HEK293T (cell line): Measurements from ENCODE around the gene SC5D.

Source experiments
- CTCF ChIA-PET: fragments of 350-600 bp; formaldehyde crosslinking; extraction: SDS; loops from one replicate; lab custom pipeline; 2021; ENCODE audit warnings: antibody characterized with exemption, inconsistent platforms; lab: Yijun Ruan, JAX
- POLR2A ChIA-PET: fragments of 350-600 bp; formaldehyde crosslinking; extraction: SDS; loops from one replicate; lab custom pipeline; 2020; ENCODE audit warnings: antibody characterized with exemption, inconsistent platforms; lab: Yijun Ruan, JAX
- DNase-seq: peaks from one replicate; pipeline ENCODE4 v3.0.0; 2012; ENCODE audit warnings: mixed read lengths; ENCODE audit errors: extremely low spot score
- ARNT ChIP-seq: fragments of 450-650 bp; IDR thresholded peaks from 2 replicates; pipeline ENCODE4 v1.6.1; 2017; ENCODE audit warnings: mild to moderate bottlenecking
- BHLHE40 ChIP-seq: fragments of 450-650 bp; IDR thresholded peaks from 2 replicates; pipeline ENCODE4 v1.6.1; 2016; ENCODE audit warnings: mild to moderate bottlenecking, moderate library complexity, borderline replicate concordance
- CTBP1 ChIP-seq: fragments of 450-650 bp; IDR thresholded peaks from 2 replicates; pipeline ENCODE4 v1.6.1; 2016; ENCODE audit warnings: borderline replicate concordance
- ELF4 ChIP-seq: fragments of 450-650 bp; IDR thresholded peaks from 2 replicates; pipeline ENCODE4 v1.6.1; 2017; ENCODE audit warnings: antibody characterized with exemption
- FOXA1 ChIP-seq: fragments of 450-650 bp; IDR thresholded peaks from 2 replicates; pipeline ENCODE4 v1.6.1; 2016; ENCODE audit warnings: mild to moderate bottlenecking
- FOXK2 ChIP-seq: fragments of 450-650 bp; IDR thresholded peaks from 2 replicates; pipeline ENCODE4 v1.6.1; 2016; ENCODE audit warnings: mild to moderate bottlenecking
- FOXM1 ChIP-seq: fragments of 450-650 bp; IDR thresholded peaks from 2 replicates; pipeline ENCODE4 v1.6.1; 2017; ENCODE audit warnings: mild to moderate bottlenecking, borderline replicate concordance
- HDGF ChIP-seq: fragments of 450-650 bp; IDR thresholded peaks from 2 replicates; pipeline ENCODE4 v1.6.1; 2017; ENCODE audit warnings: antibody characterized with exemption, borderline replicate concordance
- L3MBTL2 ChIP-seq: fragments of 450-650 bp; conservative IDR thresholded peaks from 2 replicates; pipeline ENCODE4 v1.6.1; 2016; ENCODE audit warnings: mild to moderate bottlenecking
- LEF1 ChIP-seq: fragments of 450-650 bp; IDR thresholded peaks from 2 replicates; pipeline ENCODE4 v1.6.1; 2017; ENCODE audit warnings: mild to moderate bottlenecking, borderline replicate concordance
- NFRKB ChIP-seq: fragments of 450-650 bp; IDR thresholded peaks from 2 replicates; pipeline ENCODE4 v1.6.1; 2016; ENCODE audit warnings: mild to moderate bottlenecking, moderate library complexity
- PKNOX1 ChIP-seq: fragments of 450-650 bp; IDR thresholded peaks from 2 replicates; pipeline ENCODE4 v1.6.1; 2016
- SP1 ChIP-seq: fragments of 450-650 bp; IDR thresholded peaks from 2 replicates; pipeline ENCODE4 v1.6.1; 2017
- SUZ12 ChIP-seq: fragments of 450-650 bp; IDR thresholded peaks from 2 replicates; pipeline ENCODE4 v1.6.1; 2016; ENCODE audit warnings: mild to moderate bottlenecking
- TARDBP ChIP-seq: fragments of 450-650 bp; IDR thresholded peaks from 2 replicates; pipeline ENCODE4 v1.6.1; 2016
- ZNF384 ChIP-seq: fragments of 450-650 bp; IDR thresholded peaks from 2 replicates; pipeline ENCODE4 v1.6.1; 2016

The SC5D gene

GRCh38 chr11:121304759-121305158, 12.2 kb downstream of the SC5D start:
- CTCF ChIA-PET = no interaction called here
- DNase-seq = no peak
- POLR2A ChIA-PET = no interaction called here
- TF ChIP-seq FOXK2 (no peak), BHLHE40 (no peak), TARDBP (no peak), PKNOX1 (no peak), SP1 (no peak), FOXM1 (no peak), ELF4 (no peak), HDGF (no peak), L3MBTL2 (no peak), ZNF384 (no peak), CTBP1 (no peak), FOXA1 (no peak), NFRKB (no peak), LEF1 (no peak), SUZ12 (no peak), ARNT (no peak)

GRCh38 chr11:121308816-121309215, 16.2 kb downstream of the SC5D start:
- no peak for TF ChIP-seq SP1
- TF ChIP-seq FOXM1 = no peak
- no peak for TF ChIP-seq ARNT
- TF ChIP-seq SUZ12 = no peak
- no peak for TF ChIP-seq TARDBP
- TF ChIP-seq HDGF = no peak
- TF ChIP-seq CTBP1 = no peak
- TF ChIP-seq BHLHE40 = no peak
- no peak for TF ChIP-seq ZNF384
- no peak for TF ChIP-seq L3MBTL2
- no peak for TF ChIP-seq PKNOX1
- no peak for TF ChIP-seq FOXA1
- no peak for TF ChIP-seq NFRKB
- DNase-seq = no peak
- CTCF ChIA-PET = no interaction called here
- POLR2A ChIA-PET = no interaction called here

- CTCF ChIA-PET = no interaction called here
- no peak for DNase-seq
- POLR2A ChIA-PET = no interaction called here
- no peak for TF ChIP-seq SP1
- TF ChIP-seq HDGF = no peak
- TF ChIP-seq FOXM1 = no peak
- TF ChIP-seq TARDBP = no peak
- TF ChIP-seq LEF1 = no peak
- TF ChIP-seq ZNF384 = no peak
- no peak for TF ChIP-seq PKNOX1
- no peak for TF ChIP-seq CTBP1
- no peak for TF ChIP-seq FOXK2
- no peak for TF ChIP-seq L3MBTL2
- TF ChIP-seq BHLHE40 = no peak
- no peak for TF ChIP-seq ARNT
- no peak for TF ChIP-seq ELF4
- no peak for TF ChIP-seq FOXA1
- no peak for TF ChIP-seq SUZ12
Observed at GRCh38 chr11:121309688-121310087, 17.1 kb downstream of the SC5D start.

- ChIA-PET POLR2A (no interaction called here), CTCF (no interaction called here)
- TF ChIP-seq SUZ12 (no peak), ELF4 (no peak), BHLHE40 (no peak), TARDBP (no peak), CTBP1 (no peak), FOXK2 (no peak), ZNF384 (no peak), FOXA1 (no peak), FOXM1 (no peak), LEF1 (no peak), L3MBTL2 (no peak), SP1 (no peak), PKNOX1 (no peak), NFRKB (no peak), HDGF (no peak), ARNT (no peak)
- DNase-seq = no peak
Observed at GRCh38 chr11:121310908-121311307, 18.3 kb downstream of the SC5D start.

- DNase-seq = no peak
- ChIA-PET CTCF (no interaction called here), POLR2A (no interaction called here)
- TF ChIP-seq PKNOX1 (no peak), HDGF (no peak), ARNT (no peak), ZNF384 (no peak), FOXM1 (no peak), TARDBP (no peak), BHLHE40 (no peak), SUZ12 (no peak), SP1 (no peak), CTBP1 (no peak), L3MBTL2 (no peak), ELF4 (no peak), FOXA1 (no peak)
Observed at GRCh38 chr11:121311373-121311772, 18.8 kb downstream of the SC5D start.
